Astrocyte (in vitro differentiated cells and primary cell): ENCODE measurements around the gene USP31.

Experiments
- CTCF ChIP-seq: IDR thresholded peaks from 2 replicates; pipeline ENCODE4 v1.5.1; 2011; ENCODE audit warnings: low read depth, mild to moderate bottlenecking, inconsistent platforms, low read length, moderate library complexity; ENCODE audit not compliant: insufficient read depth
- EZH2 ChIP-seq: IDR thresholded peaks from 2 replicates; pipeline ENCODE4 v1.6.1; 2012; ENCODE audit warnings: mild to moderate bottlenecking, low read length, inconsistent platforms; ENCODE audit not compliant: insufficient read depth

DNA sequence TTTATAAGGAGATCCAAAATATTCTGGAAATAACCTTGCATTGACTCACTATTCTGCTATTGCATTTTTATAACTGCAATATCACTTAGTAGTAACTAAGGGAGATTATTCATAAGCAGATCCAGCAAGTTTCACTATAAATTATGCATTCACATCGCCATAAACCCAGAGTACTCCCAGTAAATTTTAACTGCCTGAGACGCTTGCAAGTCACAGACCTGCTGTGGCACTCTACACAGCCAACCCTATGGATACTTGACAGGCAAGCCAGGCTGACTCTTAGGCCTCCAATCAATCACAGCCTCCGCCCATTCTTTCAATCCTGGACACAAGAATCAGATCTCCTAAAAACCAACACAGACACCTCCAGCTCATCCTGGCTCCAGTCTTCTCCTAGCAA, 28.2 kb downstream of the USP31 start:
- TF ChIP-seq CTCF (no peak), EZH2 (no peak)
